Testis (tissue), 3 donors: ENCODE results near the gene ADAMTS14. TPM values are rescaled to one million over a fixed set of nuclear protein-coding genes. Genes with fewer than 3 reads are reported as not detected.

Source experiments
- DNase-seq: peaks from one replicate; pipeline ENCODE4 v3.0.0-alpha.2; 2019
- H3K27ac ChIP-seq, 2 donors: fragments of 200-600 bp; sonication (generic); one replicate each; pipeline ENCODE4 v1.5.1; 2019
- H3K27me3 ChIP-seq: fragments of 200-600 bp; sonication (generic); one replicate; pipeline ENCODE4 v1.5.1; 2019
- H3K36me3 ChIP-seq: fragments of 200-600 bp; sonication (generic); one replicate; pipeline ENCODE4 v1.5.1; 2017; ENCODE audit warnings: low read depth; ENCODE audit errors: missing control alignments
- H3K4me1 ChIP-seq: fragments of 200-600 bp; sonication (generic); one replicate; pipeline ENCODE4 v1.5.1; 2019
- H3K4me3 ChIP-seq, 2 donors: fragments of 200-600 bp; sonication (generic); one replicate each; pipeline ENCODE4 v1.5.1; 2017 to 2019
- H3K9me3 ChIP-seq: fragments of 200-600 bp; sonication (generic); one replicate; pipeline ENCODE4 v1.5.1; 2017
- CTCF ChIP-seq, 3 experiments: fragments of 450-650 bp in 2 of 3; fragments of 200-600 bp in 1 of 3; sonication (generic) in 1 of 3; IDR thresholded peaks; one replicate each; pipeline ENCODE4 v1.5.1; 2016 to 2019; ENCODE audit warnings: antibody characterized with exemption in 3 of 3, mild to moderate bottlenecking in 2 of 3, moderate library complexity in 1 of 3
- POLR2A ChIP-seq: fragments of 450-650 bp; IDR thresholded peaks from one replicate; pipeline ENCODE4 v1.6.1; 2017; ENCODE audit warnings: antibody characterized with exemption, mild to moderate bottlenecking, moderate library complexity
- WGBS, 2 donors: methylation state at CpG; one replicate each; pipeline ENCODE4 v1.1.5; 2018; 5-methylcytosine and 5-hydroxymethylcytosine counted together
- intact Hi-C: fragments of 100-400 bp; cut with DNase I; formaldehyde crosslinking; loops from one replicate; pipeline ENCODE4 v1.15.1; 2023; ENCODE audit warnings: low total_unique reads
- polyA plus RNA-seq: library from polyadenylated mRNA; stranded (reverse); fragments of 350-450 nt; fragmentation: Illumina TruSeq; extraction: RNeasy Lipid Tissue Mini Kit (QIAGEN cat#74804); gene quantifications from one replicate; pipeline ENCODE4 v1.2.3, GENCODE V29; 2014; ENCODE audit warnings: low read depth, low replicate concordance; ENCODE audit not compliant: insufficient read depth
- total RNA-seq, 2 donors: library from RNA; depleted of rRNA; stranded (reverse); fragments of >200 nt; gene quantifications; one replicate each; pipeline ENCODE4 v1.2.3, GENCODE V29; 2016

ADAMTS14 gene
- total and polyA plus RNA-seq, 3 donors from 2014 or later: 0.63 to 0.93 (median 0.90) TPM

- 92 to 94% methylated on average over 2 to 3 of the region's 3 CpGs for WGBS, 2 donors
Measured at GRCh38 chr10:70748305-70748704, 76.0 kb downstream of the ADAMTS14 start.

DNA sequence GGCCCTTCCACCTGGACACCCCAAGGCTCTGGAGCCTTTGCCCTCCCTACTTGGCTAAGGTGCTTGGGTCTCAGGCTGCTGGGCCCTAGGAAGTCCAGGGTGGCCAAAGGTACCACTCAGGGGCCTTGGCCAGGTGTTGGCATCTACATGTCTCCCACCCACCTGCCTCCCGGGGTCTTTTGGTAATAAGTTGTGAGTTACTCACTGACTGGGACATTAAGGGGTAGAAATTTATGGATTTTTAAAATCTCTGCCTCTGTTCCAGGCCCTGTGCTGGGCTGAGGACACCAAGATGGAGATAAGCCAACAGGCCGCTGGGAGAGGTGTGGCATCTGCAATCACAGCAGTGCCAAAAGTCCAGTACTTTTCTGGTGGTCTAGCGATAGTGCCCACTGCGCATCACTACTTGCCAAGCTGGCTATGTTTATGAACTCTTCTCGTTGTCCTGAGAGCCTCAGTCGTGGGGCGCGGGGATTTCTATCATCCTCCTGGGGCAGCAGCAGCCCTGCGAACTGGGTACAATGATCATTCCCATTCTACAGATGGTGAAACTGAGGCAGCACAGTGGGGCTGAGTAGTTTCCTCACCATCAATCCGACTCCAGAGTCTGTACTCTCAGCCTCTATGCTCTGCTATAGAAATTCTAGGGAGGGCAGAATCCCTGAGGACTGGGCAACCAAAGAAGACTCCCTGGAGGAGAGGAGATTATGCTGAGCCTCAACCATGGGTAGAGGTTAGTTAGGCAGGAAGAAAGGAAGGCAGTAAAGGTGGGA lies 76.7 kb downstream of the ADAMTS14 start:
- TF ChIP-seq POLR2A (no peak), CTCF (IDR thresholded peaks at IDR 0.05) (no peak)
- DNase-seq: no peak
- no peaks in the 10 kb centered on the region for H3K9me3 ChIP-seq
- intact Hi-C loops: no loop called here
- H3K4me1 ChIP-seq: no peaks in the 10 kb centered on the region
- H3K4me3 ChIP-seq: no peak overlapping the region
- H3K27ac ChIP-seq: no peak overlapping the region
- H3K36me3 ChIP-seq: no peaks in the 10 kb centered on the region
- 93 to 97% methylated on average over 6 to 10 of the region's 10 CpGs for WGBS, 2 donors
- H3K27me3 ChIP-seq: no peaks in the 10 kb centered on the region

More at GRCh38 chr10:70748305-70748704, 76.0 kb downstream of the ADAMTS14 start:
- intact Hi-C loops: no loop called here
- Histone ChIP-seq H3K4me1 (no peaks in the 10 kb centered on the region), H3K4me3 (no peak overlapping the region), H3K27me3 (no peaks in the 10 kb centered on the region), H3K27ac (no peak overlapping the region), H3K36me3 (no peaks in the 10 kb centered on the region), H3K9me3 (no peaks in the 10 kb centered on the region)
- TF ChIP-seq CTCF (IDR thresholded peaks at IDR 0.05) (no peak), POLR2A (no peak)
- no peak for DNase-seq

DNA sequence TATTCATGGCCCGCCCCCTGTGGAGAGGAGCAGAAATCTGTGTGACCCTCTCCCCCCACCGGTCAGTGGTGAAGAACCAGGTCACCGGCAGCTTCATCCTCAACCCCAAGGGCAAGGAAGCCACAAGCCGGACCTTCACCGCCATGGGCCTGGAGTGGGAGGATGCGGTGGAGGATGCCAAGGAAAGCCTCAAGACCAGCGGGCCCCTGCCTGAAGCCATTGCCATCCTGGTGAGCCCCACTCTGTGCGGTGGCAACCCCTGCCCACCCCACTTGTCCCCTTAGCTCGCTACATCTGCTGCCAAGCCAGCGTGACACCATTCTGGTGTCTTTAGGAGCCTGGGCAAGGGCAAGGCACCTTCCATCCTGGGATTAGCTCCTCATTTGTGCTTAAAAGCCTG lies 77.5 kb downstream of the ADAMTS14 start:
- Histone ChIP-seq H3K4me3 (no peak overlapping the region), H3K4me1 (no peaks in the 10 kb centered on the region), H3K27me3 (no peaks in the 10 kb centered on the region), H3K9me3 (no peaks in the 10 kb centered on the region), H3K36me3 (no peaks in the 10 kb centered on the region), H3K27ac (no peak overlapping the region)
- DNase-seq: no peak
- TF ChIP-seq POLR2A: no peak
- TF ChIP-seq CTCF (IDR thresholded peaks at IDR 0.05): no peak
- intact Hi-C loops: no loop called here
- WGBS, 2 donors: 95 to 100% methylated on average over 7 to 10 of the region's 10 CpGs

GRCh38 chr10:70750156-70750703 lies 77.9 kb downstream of the ADAMTS14 start:
- Histone ChIP-seq H3K4me3 (no peak overlapping the region), H3K27ac (no peak overlapping the region), H3K9me3 (no peaks in the 10 kb centered on the region), H3K36me3 (no peaks in the 10 kb centered on the region), H3K4me1 (no peaks in the 10 kb centered on the region), H3K27me3 (no peaks in the 10 kb centered on the region)
- WGBS, 2 donors: 40 to 67% methylated on average over 2 to 3 of the region's 3 CpGs
- DNase-seq: no peak
- TF ChIP-seq CTCF (IDR thresholded peaks at IDR 0.05): no peak
- TF ChIP-seq POLR2A: no peak
- intact Hi-C loops: no loop called here
